CD4-positive, alpha-beta T cell treated with Interleukin-6 at 100 ng/mL for 8 hours (primary cell): ENCODE measurements around the gene PDHX.
"Not testable (repeated sequence)": the region's sequence is repeated elsewhere in the genome, so short reads cannot be mapped to it uniquely, and the experiment has no call there.

Experiments
- DNase-seq: peaks from one replicate; pipeline ENCODE4 v3.0.0-alpha.2; 2020; ENCODE audit warnings: mixed read lengths, low spot score

PDHX gene

GRCh38 chr11:34916015-34916842 is at the start of gene PDHX, which contains the start of gene APIP:
TSS of gene PDHX (plus strand) at chr11:34916618. CDS start at chr11:34916656, 38 bp downstream.
TSS of gene APIP (minus strand) at chr11:34916379. CDS start at chr11:34916284, 95 bp downstream.
- peak; percentile 96 for DNase-seq

GRCh38 chr11:34869425-34869824 is 47.0 kb upstream of the PDHX start:
- DNase-seq = no peak

GRCh38 chr11:34870548-34871196 is 45.7 kb upstream of the PDHX start:
- no peak for DNase-seq

GRCh38 chr11:34874202-34874601 is 42.2 kb upstream of the PDHX start:
- DNase-seq = no peak

- DNase-seq = no peak
Measured at GRCh38 chr11:34877375-34877975, 38.9 kb upstream of the PDHX start.

GRCh38 chr11:34881900-34882299 is 34.5 kb upstream of the PDHX start:
- DNase-seq = no peak

- DNase-seq = no peak
Measured at GRCh38 chr11:34886609-34887008, 29.8 kb upstream of the PDHX start.

- DNase-seq = no peak
Measured at GRCh38 chr11:34887260-34887659, 29.2 kb upstream of the PDHX start.

- DNase-seq = no peak
Measured at GRCh38 chr11:34890089-34890488, 26.3 kb upstream of the PDHX start.

- no peak for DNase-seq
Measured at GRCh38 chr11:34890812-34891211, 25.6 kb upstream of the PDHX start.

- no peak for DNase-seq
Measured at GRCh38 chr11:34891611-34892010, 24.8 kb upstream of the PDHX start.

GRCh38 chr11:34893416-34893815 is 23.0 kb upstream of the PDHX start:
- DNase-seq = no peak

GRCh38 chr11:34896191-34896590 is 20.2 kb upstream of the PDHX start:
- not testable (repeated sequence) for DNase-seq

- DNase-seq = no peak
Measured at GRCh38 chr11:34897171-34897870, 19.1 kb upstream of the PDHX start.

- no peak for DNase-seq
Measured at GRCh38 chr11:34898474-34898873, 17.9 kb upstream of the PDHX start.

- DNase-seq = no peak
Measured at GRCh38 chr11:34899633-34900016, 16.8 kb upstream of the PDHX start.

- no peak for DNase-seq
Measured at GRCh38 chr11:34904421-34904955, 11.9 kb upstream of the PDHX start.

- DNase-seq = no peak
Measured at GRCh38 chr11:34905666-34906065, 10.8 kb upstream of the PDHX start.

GRCh38 chr11:34907934-34908593 is 8.4 kb upstream of the PDHX start:
- no peak for DNase-seq

- DNase-seq = no peak
Measured at GRCh38 chr11:34909415-34909814, 7.0 kb upstream of the PDHX start.

- DNase-seq = no peak
Measured at GRCh38 chr11:34909955-34910354, 6.5 kb upstream of the PDHX start.

GRCh38 chr11:34910817-34911216 is 5.6 kb upstream of the PDHX start:
- no peak for DNase-seq
